K562 (cell line): ENCODE measurements around the gene ACTR5. TPM values are rescaled to one million over a fixed set of nuclear protein-coding genes. Genes with fewer than 3 reads are reported as not detected.

Experiments
- ATAC-seq: fragments of 200-7000 bp; cut with Tn5 transposase; 3 replicates; pipeline ENCODE4 v1.9.1; 2020; ENCODE audit warnings: moderate library complexity
- BruUV-seq: library from RNA; stranded (reverse); fragments of 400-500 nt; replicated peaks from 2 replicates; lab custom pipeline; 2021; lab: Mats Ljungman, UMichigan
- CTCF ChIA-PET: fragments of 300-600 bp; formaldehyde crosslinking; extraction: SDS; loops from one replicate; lab custom pipeline; 2021; ENCODE audit warnings: low intra/inter-chr PET ratio; lab: Yijun Ruan, JAX
- POLR2A ChIA-PET: fragments of 300-600, 350-650 bp; sonication (Branson Sonifier 250); formaldehyde crosslinking; extraction: SDS; loops from one replicate; lab custom pipeline; 2021; ENCODE audit warnings: antibody characterized with exemption, inconsistent platforms; lab: Yijun Ruan, JAX
- DNase-seq, 4 experiments: peaks; one replicate each; pipeline versions ENCODE4 v3.0.0 to v3.0.0-alpha.2; 2011 to 2018; ENCODE audit warnings: low spot score in 3 of 4, mixed read lengths in 3 of 4; ENCODE audit errors: extremely low read depth in 1 of 4
- FAIRE-seq: peaks from 2 replicates; lab custom pipeline; 2011; peaks lifted over from hg19 to GRCh38; lab: Jason Lieb, UNC
- H2AFZ ChIP-seq: 2 replicates; pipeline ENCODE4 v1.6.0; 2011; ENCODE audit warnings: low read depth, low read length, control low read depth, inconsistent platforms
- H3K27ac ChIP-seq: fragments of 200-600 bp; 3 replicates; pipeline ENCODE4 v1.8.0; 2011; ENCODE audit warnings: low read depth, mild to moderate bottlenecking, control low read depth, inconsistent platforms, low read length, moderate library complexity, mixed read lengths; ENCODE audit errors: extremely low read depth
- H3K27me3 ChIP-seq, 2 experiments: fragments of 300-600 bp in 1 of 2; 2 replicates in 1 of 2; 3 replicates in 1 of 2; pipeline versions ENCODE4 v1.6.0 to v1.8.0; 2011; ENCODE audit warnings: inconsistent platforms in 2 of 2, low read length in 2 of 2, mild to moderate bottlenecking in 1 of 2, mixed read lengths in 1 of 2, moderate library complexity in 1 of 2; ENCODE audit not compliant: control insufficient read depth in 2 of 2, insufficient read depth in 2 of 2
- H3K36me3 ChIP-seq: fragments of 300-600 bp; 3 replicates; pipeline ENCODE4 v1.8.0; 2011; ENCODE audit warnings: mild to moderate bottlenecking, low read length, inconsistent platforms; ENCODE audit not compliant: control insufficient read depth, insufficient read depth
- H3K4me1 ChIP-seq, 2 experiments: fragments of 200-600 bp in 1 of 2; replicated peaks in 1 of 2; 2 replicates in 1 of 2; 3 replicates in 1 of 2; pipeline versions ENCODE4 v1.5.1 to v1.8.0; 2011; ENCODE audit warnings: inconsistent platforms in 2 of 2, low read length in 2 of 2, mild to moderate bottlenecking in 1 of 2, mixed read lengths in 1 of 2, moderate library complexity in 1 of 2; ENCODE audit not compliant: control insufficient read depth in 2 of 2, insufficient read depth in 2 of 2
- H3K4me2 ChIP-seq: 2 replicates; pipeline ENCODE4 v1.6.1; 2011; ENCODE audit warnings: low read length, control low read depth, inconsistent platforms, mixed read lengths; ENCODE audit not compliant: insufficient read depth
- H3K4me3 ChIP-seq: fragments of 200-600 bp; sonication (generic), shearing (Covaris generic); 2 replicates; pipeline ENCODE4 v1.5.1; 2016; ENCODE audit warnings: control low read depth, inconsistent platforms
- H3K79me2 ChIP-seq: fragments of 200-600 bp; 3 replicates; pipeline ENCODE4 v1.8.0; 2011; ENCODE audit warnings: low read length, inconsistent platforms; ENCODE audit not compliant: control insufficient read depth, insufficient read depth
- H3K9ac ChIP-seq, 2 experiments: 2 replicates each; pipeline versions ENCODE4 v1.6.0 to v1.6.1; 2011; ENCODE audit warnings: low read depth in 2 of 2, low read length in 2 of 2, control low read depth in 1 of 2, inconsistent platforms in 1 of 2, mild to moderate bottlenecking in 1 of 2, mixed read lengths in 1 of 2; ENCODE audit not compliant: insufficient read depth in 1 of 2
- H3K9me1 ChIP-seq: one replicate; pipeline ENCODE4 v1.6.0; 2011; ENCODE audit warnings: inconsistent platforms, mild to moderate bottlenecking, low read length, moderate library complexity; ENCODE audit not compliant: control insufficient read depth, insufficient read depth
- H3K9me3 ChIP-seq: replicated peaks from 2 replicates; pipeline ENCODE4 v1.5.1; 2011; ENCODE audit warnings: low read depth, low read length, inconsistent platforms; ENCODE audit not compliant: control insufficient read depth, insufficient read depth
- H4K20me1 ChIP-seq: replicated peaks from 2 replicates; pipeline ENCODE4 v1.6.1; 2011; ENCODE audit warnings: low read length, inconsistent platforms, mixed read lengths; ENCODE audit not compliant: control insufficient read depth, insufficient read depth
- CLOCK ChIP-seq: fragments of 250-450 bp; sonication (Bioruptor Pico); IDR thresholded peaks from 2 replicates; pipeline ENCODE4 v1.4.0; 2020; ENCODE audit warnings: mild to moderate bottlenecking, moderate library complexity, borderline replicate concordance
- MEF2D ChIP-seq: conservative IDR thresholded peaks from 2 replicates; pipeline ENCODE4 v1.6.1; 2016; ENCODE audit warnings: low read depth, missing genetic modification characterization, missing compliant biosample characterization
- NBN ChIP-seq: fragments of 450-650 bp; IDR thresholded peaks from 2 replicates; pipeline ENCODE4 v1.6.1; 2016; ENCODE audit warnings: low read depth, mild to moderate bottlenecking
- PCBP1 ChIP-seq: fragments of 200-400 bp; formaldehyde crosslinking; IDR thresholded peaks from 2 replicates; pipeline ENCODE4 v1.6.1; 2018; ENCODE audit warnings: mild to moderate bottlenecking, low read depth, low read length; ENCODE audit not compliant: poor library complexity, severe bottlenecking
- PTBP1 ChIP-seq: fragments of 200-400 bp; formaldehyde crosslinking; IDR thresholded peaks from 2 replicates; pipeline ENCODE4 v1.6.1; 2017; ENCODE audit warnings: low read depth, low read length
- UBTF ChIP-seq, 2 experiments: IDR thresholded peaks; 2 replicates each; pipeline ENCODE4 v1.6.1; 2012; ENCODE audit warnings: improper control_type of control experiment in 2 of 2, low read depth in 2 of 2, low read length in 2 of 2, borderline replicate concordance in 1 of 2
- ZNF212 ChIP-seq: fragments of 450-650 bp; formaldehyde crosslinking; IDR thresholded peaks from 2 replicates; pipeline ENCODE4 v1.4.0; 2020; ENCODE audit warnings: mild to moderate bottlenecking
- WGBS: fragments of 100-300 bp; shearing (Covaris generic); methylation state at CpG from one replicate; pipeline ENCODE4 v1.1.6; 2016; ENCODE audit warnings: low coverage, mixed read lengths; ENCODE audit not compliant: insufficient coverage; ENCODE audit errors: missing lambda C conversion rate; 5-methylcytosine and 5-hydroxymethylcytosine counted together
- in situ Hi-C: fragments of 300-500 bp; cut with MboI; formaldehyde crosslinking; loops from 4 replicates; pipeline ENCODE4 v1.15.0; 2018; ENCODE audit warnings: inconsistent platforms, mixed read lengths
- intact Hi-C: fragments of 100-400 bp; cut with micrococcal nuclease; formaldehyde crosslinking; loops from 2 replicates; pipeline ENCODE4 v1.14.2; 2022
- polyA plus RNA-seq, 8 experiments: library from polyadenylated mRNA; depleted of rRNA in 4 of 8; stranded (reverse) in 5 of 8; unstranded in 3 of 8; fragments of >200 nt; fragmentation: Nextera tagmentation in 2 of 8; fragmentation: Illumina TruSeq in 1 of 8; extraction: Ambion mirVana in 2 of 8; extraction: Trizol in 1 of 8; gene quantifications; 2 replicates each; pipeline versions ENCODE4 v1.2.1 to v1.2.3, GENCODE V29; 2011 to 2014; ENCODE audit warnings: inconsistent platforms in 1 of 8, missing spikeins in 1 of 8
- total RNA-seq, 7 experiments: library from RNA; depleted of rRNA in 6 of 7; stranded (reverse); fragments of >200 nt in 6 of 7; fragmentation: Illumina TruSeq in 2 of 7; extraction: Trizol in 2 of 7; gene quantifications; 2 replicates each; pipeline versions ENCODE4 v1.2.1 to v1.2.3, GENCODE V29; 2011 to 2021; ENCODE audit warnings: low replicate concordance in 1 of 7

The ACTR5 gene
- total and polyA plus RNA-seq, 9 of the 15 experiments (the other 6 are each of a cell fraction or from before 2014, with no cell fraction given) = 0.93 to 18.8 (median 12.9) TPM

GRCh38 chr20:38804221-38804620 is 56.0 kb downstream of the ACTR5 start:
- TF ChIP-seq MEF2D (tag) = no peak
- TF ChIP-seq NBN = no peak
- TF ChIP-seq CLOCK = no peak
- TF ChIP-seq PTBP1 = no peak
- no peak for TF ChIP-seq PCBP1
- no peak for TF ChIP-seq UBTF (IDR thresholded peaks at IDR 0.05; ENCODE audit: borderline replicate concordance in 1 of 2, low read depth in 2 of 2, low read length in 2 of 2)
- TF ChIP-seq ZNF212 (CRISPR knock-in tag) = no peak
- no TSS peak for BruUV-seq
- ChIA-PET POLR2A (no interaction called here), CTCF (no interaction called here)
- DNase-seq (no peak), FAIRE-seq (no peak), ATAC-seq (no peak)
- Histone ChIP-seq H3K27ac (no peak overlapping the region), H3K79me2 (no peaks in the 10 kb centered on the region; the same call in 2 of the 3 replicates), H3K4me3 (no peak overlapping the region), H3K9me1 (no peaks in the 10 kb centered on the region), H3K27me3 (peaks cover 0 to 10% of the 10 kb centered on the region in 2 experiments; a peak in 2 of 5 replicates), H2AFZ (no peak overlapping the region), H3K4me2 (no peak overlapping the region), H3K4me1 (peaks cover 10 to 27% of the 10 kb centered on the region in 2 experiments), H3K36me3 (no peaks in the 10 kb centered on the region), H3K9ac (no peak overlapping the region), H3K9me3 (no peaks in the 10 kb centered on the region), H4K20me1 (no peaks in the 10 kb centered on the region; the same call in 1 of the 2 replicates)
- 81% methylated on average over 3 of the region's 3 CpGs for WGBS
- in situ Hi-C loops = no loop called here
- intact Hi-C loops = no loop called here
